Glomerular endothelial cell (primary cell): ENCODE data around the gene GRPEL2. TPM values are rescaled to one million over a fixed set of nuclear protein-coding genes. Genes with fewer than 3 reads are reported as not detected.

Source experiments
- DNase-seq: peaks from one replicate; pipeline ENCODE4 v3.0.0-alpha.2; 2011; ENCODE audit warnings: low read depth, low spot score; ENCODE audit errors: extremely low read depth
- total RNA-seq: library from RNA; depleted of rRNA; stranded (reverse); fragments of >200 nt; gene quantifications from 2 replicates; pipeline ENCODE4 v1.2.3, GENCODE V29; 2015

GRPEL2 gene
- total RNA-seq, 1 donor from 2014 or later: 51.3 TPM

DNA sequence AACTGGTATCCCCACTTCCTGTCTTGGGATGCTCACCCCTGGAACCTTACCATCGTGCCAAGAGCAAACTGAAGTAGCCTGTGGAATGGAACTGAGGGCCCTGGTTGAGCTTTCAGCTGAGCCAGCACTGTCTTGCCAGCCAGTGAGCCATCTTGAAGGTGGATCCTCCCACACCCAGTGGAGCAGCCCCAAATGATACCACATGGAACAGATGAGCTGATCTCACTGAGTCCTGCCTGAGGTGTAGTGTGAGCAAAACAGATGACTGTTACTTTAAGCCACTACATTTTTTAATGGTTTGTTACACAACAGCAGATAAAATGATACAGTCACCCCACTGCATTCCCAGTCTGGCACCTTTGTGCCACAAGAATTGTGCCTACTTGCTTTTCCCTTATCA is 10.4 kb downstream of the GRPEL2 start:
- DNase-seq: no peak

DNA sequence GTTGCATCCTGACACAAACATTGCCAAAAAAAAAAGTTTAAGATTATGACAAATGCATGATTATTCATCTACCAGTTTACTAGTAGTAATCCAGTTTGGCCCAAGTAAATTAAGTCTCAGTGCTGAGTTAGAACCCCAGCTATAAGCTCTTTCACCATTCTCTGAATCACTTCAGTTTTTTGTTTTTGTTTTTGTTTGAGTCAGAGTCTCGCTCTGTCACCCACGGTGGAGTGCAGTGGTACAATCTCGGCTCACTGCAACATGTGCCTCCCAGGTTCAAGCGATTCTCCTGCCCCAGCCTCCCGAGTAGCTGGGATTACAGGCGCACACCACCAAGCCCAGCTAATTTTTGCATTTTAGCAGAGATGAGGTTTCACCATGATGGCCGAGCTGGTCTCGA is 11.1 kb downstream of the GRPEL2 start:
- DNase-seq: no peak

DNA sequence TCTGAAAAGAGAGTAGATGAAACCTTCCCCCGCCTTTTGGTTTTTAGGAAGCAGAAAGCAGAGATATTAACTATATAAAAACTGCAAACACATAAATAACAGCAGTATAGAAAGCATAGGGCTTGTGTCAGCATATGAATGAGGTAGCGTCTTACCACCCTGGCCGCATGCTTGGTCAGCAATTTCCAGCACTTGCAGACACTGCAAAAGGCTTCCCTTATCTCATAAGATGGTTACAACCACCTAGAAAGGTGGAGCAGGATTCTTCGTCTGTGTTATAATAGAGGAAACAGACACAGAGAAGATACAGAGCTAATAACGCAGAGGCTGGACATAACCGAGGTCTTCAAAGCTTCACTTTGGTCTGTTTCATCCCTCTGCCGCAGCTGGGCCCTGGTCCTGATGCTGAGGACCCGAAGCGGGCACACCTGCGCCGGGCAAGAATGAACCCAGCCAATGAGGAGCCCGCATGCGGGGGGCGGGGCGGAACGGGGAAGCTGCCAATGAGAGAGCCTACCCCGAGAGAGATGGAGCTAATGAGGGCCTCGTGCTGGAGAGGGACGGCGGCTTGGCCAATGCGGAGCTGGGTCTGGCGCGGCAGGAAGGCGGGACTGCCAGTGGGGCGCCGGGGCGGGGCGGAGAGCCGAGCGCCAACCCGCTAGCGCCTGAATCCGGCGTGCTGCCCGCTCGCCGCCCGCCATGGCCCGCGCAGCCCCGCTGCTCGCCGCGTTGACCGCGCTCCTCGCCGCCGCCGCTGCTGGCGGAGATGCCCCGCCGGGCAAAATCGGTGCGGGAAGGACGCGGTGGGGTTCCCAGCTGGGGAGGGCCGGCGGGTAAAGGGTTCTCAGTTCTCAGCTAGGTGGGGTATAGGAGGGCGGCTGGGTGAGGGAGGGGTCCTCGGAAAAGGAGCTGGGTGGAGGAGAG is 12.3 kb downstream of the GRPEL2 start, which contains the start of gene PCYOX1L:
Gene PCYOX1L (plus strand): TSS at position 677 of the 924 bp plus-strand sequence. CDS start 23 bp downstream, at position 700.
- no peak for DNase-seq

DNA sequence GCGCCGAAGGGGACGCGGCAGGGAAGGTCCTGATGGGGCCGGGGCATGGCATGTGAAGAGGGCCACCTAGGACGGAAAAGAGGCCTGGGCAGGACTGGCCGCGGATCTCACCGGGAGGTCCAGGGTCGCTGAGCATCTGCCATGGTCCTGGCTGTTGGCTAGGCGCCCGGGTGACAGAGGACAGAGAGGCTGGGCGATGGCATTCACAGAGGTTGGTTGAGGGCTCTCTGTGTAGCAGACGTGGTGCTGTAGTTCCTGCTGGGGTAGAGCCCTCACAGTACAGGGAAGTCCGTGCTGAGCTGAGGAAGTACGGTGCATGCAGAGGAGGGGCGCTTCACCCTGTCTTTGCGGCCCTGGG is 13.0 kb downstream of the GRPEL2 start:
- no peak for DNase-seq

DNA sequence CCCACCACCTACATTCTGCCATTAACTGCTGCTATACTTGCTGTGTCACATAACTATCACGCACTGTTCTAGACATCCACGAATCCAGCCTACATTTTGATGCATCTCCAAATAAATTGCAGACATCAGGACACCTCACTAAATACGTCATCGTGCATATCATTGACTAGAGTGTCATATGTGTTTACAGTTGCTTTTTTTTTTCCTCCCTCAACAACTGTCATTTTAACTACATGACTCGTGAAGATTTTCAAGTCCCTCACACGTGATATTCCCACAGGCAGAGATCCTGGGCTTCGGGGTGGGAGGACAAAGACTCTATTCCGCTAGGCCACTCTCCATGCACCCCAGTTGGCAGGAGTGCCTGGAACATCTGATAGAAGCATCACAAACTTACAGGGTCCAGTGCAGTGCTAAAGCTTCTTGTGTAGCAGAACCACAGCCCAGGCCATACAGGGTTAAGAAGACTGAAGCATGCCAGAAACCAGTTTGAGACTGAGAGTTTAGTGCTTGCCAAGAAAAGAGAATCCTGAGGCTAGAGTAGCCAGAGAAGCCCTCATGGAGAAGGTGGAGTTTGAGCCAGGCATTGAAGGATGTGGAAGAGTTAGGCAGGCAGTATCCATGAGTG is 13.7 kb downstream of the GRPEL2 start:
- no peak for DNase-seq

DNA sequence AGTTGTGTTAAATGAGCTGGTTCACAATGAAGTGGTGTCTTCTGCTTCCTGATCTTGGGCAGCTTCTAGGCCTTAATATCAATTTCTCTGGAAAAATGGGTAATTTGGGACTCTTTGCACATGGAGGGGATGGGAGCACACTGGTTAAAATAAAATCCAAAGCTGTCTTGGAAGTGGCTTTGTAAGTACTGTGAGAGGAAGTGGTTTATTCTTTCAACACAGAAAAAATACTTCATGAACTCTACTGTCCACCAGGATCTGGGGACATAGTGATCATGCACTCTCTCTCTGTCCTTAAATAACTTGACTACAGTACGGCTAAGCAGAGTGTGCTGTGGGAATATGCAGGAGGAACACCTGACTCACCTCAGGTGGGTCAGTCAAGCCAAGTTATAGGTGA is 15.0 kb downstream of the GRPEL2 start:
- DNase-seq: no peak

DNA sequence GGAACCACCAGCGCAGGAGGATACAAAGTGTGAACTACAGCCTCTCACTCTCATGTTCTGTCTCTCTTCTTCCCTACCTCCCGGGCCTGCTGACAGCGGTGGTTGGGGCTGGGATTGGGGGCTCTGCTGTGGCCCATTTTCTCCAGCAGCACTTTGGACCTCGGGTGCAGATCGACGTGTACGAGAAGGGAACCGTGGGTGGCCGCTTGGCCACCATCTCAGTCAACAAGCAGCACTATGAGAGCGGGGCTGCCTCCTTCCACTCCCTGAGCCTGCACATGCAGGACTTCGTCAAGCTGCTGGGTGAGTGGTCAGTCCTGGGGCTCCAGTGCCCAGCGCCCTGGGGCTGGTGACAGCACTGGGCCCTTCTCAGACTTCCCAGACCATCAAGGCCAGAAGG is 17.2 kb downstream of the GRPEL2 start:
- DNase-seq: no peak

DNA sequence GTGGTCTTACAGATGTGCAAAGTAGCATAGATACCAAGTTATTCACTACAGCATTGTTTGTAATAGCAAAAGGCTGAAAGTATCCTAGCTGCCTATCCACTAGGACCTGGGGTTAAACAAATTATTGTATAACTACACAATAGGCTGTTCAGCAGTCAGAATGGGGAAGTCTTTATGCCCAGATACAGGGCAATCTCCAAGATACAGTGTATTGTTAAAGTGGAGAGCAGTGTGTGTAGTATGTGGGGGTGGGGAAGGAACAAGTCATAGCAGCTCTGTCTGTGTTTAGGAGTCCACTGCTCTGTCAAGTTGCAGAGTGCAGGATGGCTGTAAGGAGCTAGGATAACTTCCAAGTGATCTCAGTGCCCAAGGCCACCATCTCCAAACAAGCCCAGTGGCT is 18.1 kb downstream of the GRPEL2 start:
- DNase-seq: no peak

DNA sequence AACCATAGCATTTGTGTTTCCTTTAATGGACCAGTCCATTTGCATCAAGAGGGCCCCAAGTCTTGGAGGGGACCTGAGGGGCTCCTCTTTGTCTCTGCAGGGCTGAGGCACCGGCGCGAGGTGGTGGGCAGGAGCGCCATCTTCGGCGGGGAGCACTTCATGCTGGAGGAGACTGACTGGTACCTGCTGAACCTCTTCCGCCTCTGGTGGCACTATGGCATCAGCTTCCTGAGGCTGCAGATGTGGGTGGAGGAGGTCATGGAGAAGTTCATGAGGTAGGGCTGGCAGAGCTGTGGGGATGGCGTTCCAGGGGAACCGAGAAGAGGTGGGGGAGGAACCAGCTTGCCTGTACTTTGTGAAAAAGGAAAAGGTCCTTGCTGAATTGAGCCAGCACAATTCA is 18.6 kb downstream of the GRPEL2 start:
- DNase-seq: no peak

DNA sequence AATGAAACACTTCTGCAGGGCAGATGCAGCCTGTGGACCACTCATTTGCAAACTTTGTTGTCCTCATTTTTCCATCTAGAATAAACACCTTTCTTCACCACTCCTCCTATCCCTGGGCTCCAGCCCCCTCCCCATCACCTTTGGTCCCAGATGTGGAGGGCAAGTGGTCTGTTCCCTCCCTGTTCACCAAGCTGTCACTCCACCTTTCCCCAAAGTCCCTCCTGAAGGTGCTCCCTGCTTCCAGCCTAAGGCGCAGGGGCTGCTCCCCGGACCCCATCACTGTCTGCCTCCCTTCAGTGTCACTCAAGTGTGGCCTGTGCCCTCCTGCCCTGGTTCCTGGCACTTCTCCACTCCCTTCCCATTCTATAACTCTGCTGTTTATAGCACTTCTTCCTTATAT is 19.4 kb downstream of the GRPEL2 start:
- DNase-seq: no peak

DNA sequence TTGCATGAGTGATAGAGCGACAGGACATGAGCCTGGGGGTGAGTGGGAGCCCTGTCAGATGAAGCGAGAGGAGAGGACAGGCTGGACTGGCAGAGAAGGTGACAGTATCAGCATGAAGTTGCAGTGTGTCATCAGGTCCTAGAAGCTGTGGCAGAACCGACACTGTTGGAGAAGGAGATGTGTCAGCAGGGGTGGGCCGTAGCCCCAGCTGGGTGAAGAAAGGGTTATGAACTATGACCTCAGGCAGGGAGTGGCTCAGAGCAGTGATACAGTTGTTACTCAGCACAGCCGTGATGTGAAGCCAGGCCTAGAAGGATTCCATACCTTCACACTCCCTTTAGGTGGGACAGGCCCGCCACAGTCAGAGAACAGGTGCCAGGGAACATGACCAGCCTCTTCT is 20.1 kb downstream of the GRPEL2 start:
- no peak for DNase-seq

DNA sequence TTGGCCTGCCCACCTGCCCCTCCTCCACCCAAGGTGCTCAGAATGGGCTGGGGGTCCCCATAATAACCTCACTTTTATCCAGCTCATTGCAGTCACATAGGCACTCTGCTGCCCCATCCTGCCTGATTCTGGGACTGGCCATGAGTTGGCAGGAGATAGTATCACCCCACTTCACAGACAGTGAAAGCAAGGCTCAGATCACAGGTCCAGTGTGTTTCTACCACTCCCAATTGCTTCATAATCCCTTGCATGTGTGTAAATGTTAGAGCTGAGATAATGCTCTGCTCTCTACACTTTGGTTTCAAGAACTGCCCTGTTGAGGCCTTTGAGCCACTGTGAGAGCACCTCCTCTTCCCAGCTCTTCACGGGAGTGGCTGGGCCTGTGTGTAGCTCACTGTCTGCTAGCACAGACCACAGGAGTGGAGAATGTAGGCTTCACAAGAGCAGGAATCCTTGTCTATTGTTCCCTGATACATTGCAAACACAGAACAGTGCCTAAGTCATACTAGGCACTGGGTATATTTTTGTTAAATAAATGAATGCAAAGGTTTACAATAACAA is 20.9 kb downstream of the GRPEL2 start:
- no peak for DNase-seq

DNA sequence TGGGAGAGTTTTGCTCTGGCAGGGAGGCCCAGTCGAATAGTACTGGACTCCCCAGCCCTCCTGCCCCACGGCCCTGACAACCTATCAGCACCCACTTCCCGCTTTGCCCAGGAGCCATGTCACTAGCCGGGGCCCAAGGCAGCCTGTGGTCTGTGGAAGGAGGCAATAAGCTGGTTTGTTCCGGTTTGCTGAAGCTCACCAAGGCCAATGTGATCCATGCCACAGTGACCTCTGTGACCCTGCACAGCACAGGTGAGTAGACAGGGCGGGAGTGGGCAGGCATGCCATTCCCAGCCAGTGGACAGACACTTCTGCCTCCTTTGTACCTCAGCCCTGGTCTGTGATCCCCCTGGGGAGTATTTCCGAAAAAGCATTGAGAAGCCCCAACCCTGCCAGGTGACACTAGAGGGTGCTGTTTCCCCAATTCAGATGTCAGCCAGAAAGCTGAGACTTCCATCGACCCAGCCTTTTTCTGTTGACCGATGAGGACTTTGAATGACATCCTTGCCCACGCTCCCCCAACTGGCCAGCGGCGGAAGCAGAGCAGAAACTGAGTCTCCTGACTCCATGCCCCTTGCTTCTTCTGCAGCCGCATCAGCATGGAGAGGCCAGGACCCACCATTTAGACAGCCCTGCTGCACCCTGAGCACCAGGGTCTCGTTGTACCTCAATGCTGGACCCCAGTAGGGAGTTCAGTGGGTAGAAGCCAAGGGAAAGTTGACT is 22.1 kb downstream of the GRPEL2 start:
- no peak for DNase-seq

DNA sequence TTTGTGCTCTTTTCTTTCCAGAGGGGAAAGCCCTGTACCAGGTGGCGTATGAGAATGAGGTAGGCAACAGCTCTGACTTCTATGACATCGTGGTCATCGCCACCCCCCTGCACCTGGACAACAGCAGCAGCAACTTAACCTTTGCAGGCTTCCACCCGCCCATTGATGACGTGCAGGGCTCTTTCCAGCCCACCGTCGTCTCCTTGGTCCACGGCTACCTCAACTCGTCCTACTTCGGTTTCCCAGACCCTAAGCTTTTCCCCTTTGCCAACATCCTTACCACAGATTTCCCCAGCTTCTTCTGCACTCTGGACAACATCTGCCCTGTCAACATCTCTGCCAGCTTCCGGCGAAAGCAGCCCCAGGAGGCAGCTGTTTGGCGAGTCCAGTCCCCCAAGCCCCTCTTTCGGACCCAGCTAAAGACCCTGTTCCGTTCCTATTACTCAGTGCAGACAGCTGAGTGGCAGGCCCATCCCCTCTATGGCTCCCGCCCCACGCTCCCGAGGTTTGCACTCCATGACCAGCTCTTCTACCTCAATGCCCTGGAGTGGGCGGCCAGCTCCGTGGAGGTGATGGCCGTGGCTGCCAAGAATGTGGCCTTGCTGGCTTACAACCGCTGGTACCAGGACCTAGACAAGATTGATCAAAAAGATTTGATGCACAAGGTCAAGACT is 22.8 kb downstream of the GRPEL2 start:
- no peak for DNase-seq

DNA sequence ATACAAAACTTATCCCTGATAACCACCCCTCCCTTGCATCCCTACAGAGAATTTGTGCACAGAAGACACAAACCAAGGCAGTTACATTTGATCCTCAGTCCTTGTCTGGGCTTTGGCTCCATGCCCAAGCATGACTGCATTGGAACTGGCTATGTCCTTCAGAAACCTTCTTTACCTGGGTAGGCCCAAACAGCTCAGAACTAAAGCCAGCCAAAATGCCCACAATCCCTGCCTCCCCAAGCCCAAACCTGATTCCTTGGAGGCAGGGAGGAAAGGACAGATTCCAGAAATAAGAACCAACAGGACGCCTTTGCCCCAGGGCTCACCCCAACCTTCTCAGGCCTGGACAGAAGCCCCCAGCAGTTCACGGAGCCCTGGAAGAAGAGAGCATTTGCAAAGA is 25.6 kb downstream of the GRPEL2 start:
- no peak for DNase-seq

DNA sequence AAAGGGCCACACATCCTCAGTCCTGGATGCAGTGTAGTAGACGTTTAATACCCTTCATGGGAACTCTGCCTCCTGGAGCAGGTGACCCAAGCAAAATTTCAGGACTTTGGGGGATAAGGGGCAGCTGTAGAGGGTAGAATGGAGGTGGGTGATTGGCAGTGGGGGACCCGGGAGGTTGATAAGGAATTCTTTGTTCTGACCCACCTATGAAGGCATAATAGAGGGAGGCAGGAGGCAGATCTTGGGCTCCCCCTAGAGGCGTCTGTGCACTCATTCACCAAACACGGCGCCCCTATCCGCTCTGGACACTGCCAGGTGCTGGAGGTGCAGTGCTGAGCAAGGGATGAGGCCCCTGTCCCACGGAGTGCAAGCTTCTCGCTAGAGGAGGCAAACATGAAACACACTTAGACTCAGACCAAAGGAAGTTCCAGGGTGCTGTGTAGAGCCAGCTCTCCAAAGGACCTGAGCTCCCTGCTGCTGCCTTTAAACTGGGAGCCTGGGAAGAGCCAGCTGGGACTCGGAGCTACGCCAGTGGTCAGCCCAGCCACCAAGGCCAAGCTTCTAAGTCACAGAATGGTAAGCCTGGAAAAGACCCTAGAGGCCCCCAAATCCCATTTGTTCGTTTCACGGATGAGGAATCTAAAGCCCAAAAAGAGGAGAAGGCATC is 26.1 kb downstream of the GRPEL2 start:
- no peak for DNase-seq

DNA sequence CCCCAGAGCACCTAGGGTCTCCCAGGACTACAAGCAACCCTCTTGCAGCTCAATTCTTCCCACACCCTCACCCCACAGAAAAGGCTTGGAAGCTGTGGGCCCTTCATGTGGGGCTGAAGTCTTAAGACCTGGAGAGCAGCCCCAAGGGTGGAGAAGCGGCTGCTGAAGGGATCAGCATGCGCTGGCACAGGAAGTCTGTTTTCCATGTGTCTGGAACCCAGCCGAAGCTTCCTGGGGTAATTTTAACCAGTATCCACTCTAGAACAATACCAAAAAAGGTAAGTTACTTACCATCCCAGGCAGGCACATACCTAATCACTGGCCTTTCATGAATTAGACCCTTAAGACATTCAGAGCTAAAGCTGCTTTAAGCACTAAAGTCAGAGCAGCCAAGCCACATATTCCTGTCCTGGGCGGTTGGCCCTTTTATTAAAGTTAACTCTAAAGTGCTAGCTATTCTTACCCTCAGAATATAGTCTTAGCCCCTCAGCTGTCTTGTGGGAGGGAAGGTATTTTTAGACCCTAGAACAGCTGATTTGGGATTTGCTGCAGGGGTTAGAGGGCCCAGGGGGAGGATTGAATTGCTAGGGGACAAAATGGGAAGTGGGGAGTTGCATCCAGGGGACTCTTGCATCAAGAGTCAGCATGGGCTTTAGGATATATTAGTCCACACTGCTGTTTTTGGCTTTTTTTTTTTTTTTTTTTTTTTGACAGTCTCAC is 26.9 kb downstream of the GRPEL2 start:
- DNase-seq: no peak

DNA sequence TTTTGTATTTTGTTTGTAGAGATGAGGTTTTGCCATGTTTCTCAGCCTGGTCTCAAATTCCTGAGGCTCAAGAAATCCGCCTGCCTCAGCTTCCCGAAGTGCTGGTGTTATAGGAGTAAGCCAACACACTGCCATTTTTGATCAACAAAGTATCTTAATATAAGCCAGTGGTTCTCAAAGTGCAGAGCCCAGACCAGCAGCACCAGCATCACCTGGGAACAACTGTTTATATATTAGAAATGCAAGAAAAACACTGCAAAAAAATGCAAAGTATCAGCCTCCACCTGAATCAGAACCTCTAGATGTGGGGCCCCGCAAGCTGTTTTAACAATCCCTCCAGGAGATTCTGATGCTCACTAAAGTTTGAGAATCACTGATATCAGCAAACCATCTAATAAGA is 27.6 kb downstream of the GRPEL2 start:
- DNase-seq: no peak

DNA sequence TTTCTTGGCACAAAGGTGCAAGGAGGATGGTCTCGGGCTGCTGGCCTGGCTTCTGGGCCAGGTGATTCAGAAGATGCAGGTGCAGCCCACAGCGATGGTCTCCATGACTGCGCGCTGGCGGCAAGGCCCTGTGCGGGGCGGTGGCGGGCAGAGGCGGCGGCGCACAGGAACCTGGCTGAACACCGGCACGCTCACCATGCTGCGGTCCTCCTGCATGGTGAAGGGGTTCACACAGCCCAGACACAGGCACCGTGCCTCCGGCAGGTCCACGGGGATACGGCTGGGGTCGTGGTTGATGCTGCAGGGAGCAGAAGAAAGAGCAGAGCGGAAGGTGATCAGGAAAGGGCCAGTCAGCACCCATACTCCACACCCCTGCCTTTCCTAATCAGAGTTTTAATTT is 29.0 kb downstream of the GRPEL2 start:
- no peak for DNase-seq

DNA sequence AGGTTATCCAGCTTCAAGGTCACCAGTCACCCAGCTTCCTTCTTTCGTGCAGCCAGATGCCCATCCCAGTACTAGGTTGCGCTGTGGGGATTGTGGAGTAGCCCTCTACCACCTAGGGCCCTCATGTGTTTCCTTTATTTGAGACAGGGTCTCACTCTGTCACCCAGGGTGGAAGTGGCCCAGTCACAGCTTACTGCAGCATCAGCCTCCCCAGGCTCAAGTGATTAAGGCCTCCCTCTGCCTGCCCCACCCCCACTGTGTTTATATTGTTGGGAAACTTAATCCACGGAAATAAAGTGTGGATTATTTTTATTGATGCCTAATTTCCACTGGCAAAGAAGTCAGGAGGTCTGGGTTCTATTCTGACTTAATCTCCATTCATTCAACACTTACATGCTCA is 29.5 kb downstream of the GRPEL2 start:
- no peak for DNase-seq
